ENCODE results near the gene LRP1B.

LRP1B gene

GRCh38 chr2:141062031-141062430 lies 1068.8 kb downstream of the LRP1B start:
- DNase-seq: no peak

- no peak for DNase-seq
These were observed 1072.3 kb downstream of the LRP1B start for GRCh38 chr2:141058556-141058955.

- no peak for DNase-seq
These were observed 1075.3 kb downstream of the LRP1B start for GRCh38 chr2:141055531-141055930.

GRCh38 chr2:141048951-141049350 lies 1081.9 kb downstream of the LRP1B start:
- DNase-seq: no peak

GRCh38 chr2:141041281-141041680 lies 1089.5 kb downstream of the LRP1B start:
- DNase-seq: no peak

- no peak for DNase-seq
These were observed 1092.5 kb downstream of the LRP1B start for GRCh38 chr2:141038341-141038740.

GRCh38 chr2:141037361-141037760 lies 1093.5 kb downstream of the LRP1B start:
- no peak for DNase-seq

DNA sequence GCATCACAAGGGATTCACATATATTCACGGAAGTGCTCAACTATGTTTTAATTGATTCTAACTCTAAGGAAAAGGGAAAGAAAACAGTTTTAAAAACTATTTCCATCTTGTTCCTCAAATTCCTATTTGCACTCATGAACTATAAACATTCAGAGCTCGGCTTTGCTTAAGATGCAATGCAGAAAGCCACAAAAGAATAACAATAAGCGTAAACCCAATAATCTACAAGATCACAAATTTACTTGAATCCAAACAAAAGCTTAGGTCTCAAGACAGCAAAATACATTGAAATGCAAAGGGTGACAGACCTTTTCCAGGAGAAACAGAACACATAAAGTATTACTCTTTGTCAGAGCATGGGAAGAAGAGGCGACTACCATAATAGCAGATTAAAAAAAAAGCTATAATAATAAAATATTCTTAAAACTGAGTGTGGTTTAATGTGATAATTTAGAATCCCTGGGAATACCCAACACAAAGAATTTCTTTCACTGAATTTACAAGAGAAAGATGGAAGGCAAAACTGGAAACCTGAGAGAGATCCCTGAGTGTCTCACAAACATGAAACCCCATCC lies 1094.9 kb downstream of the LRP1B start:
- DNase-seq: no peak

DNA sequence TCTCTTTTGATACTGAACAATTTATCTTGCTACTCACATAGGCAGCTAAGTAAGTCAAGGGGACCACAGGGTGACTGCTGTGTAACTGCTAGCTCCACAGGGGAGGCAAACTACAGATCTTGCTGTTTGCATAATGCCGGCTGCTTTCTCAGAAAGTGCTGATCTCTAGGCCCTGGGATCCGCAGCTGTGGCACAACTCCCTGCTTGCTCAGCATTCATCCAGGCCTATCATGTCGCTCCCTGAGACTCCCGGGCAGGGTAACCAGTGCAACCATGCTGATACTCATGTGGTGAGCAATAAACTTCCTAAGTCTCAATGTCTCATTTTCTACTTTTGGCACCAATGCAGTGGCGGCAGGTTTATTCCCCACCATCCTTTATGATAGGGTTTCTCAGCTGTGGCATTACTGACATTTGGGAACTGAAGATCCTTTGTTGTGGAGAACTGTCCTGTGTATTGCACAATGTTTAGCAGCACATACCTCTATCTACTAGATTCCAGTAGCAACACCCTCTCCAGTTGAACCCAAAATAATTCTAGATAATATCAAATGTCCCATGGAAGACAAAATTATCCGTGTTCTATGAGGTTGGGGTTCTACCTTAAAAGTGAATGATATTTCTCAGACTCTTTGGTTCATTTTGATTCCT lies 1101.3 kb downstream of the LRP1B start:
- DNase-seq: no peak

- DNase-seq: no peak
These were observed 1103.6 kb downstream of the LRP1B start for GRCh38 chr2:141027221-141027620.

DNA sequence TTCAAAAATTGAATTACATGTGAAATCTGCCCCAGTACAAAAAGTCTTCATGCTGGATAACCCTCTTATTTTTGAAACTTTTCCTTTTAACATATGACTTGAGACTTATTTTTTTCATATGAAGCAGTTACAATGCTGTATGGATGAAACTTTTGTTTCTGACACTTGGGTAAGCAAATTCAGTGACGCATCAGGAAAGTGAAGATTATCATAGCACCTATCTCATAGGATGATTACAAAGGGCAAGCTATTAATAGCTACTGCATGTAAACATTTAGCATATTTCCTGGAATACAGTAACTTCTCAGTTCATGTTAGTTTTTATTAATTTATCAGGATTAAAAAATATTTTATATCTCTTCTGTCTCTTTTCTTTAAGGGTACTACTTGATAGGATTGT lies 1109.2 kb downstream of the LRP1B start:
- no peak for DNase-seq

- DNase-seq: no peak
These were observed 1109.7 kb downstream of the LRP1B start for GRCh38 chr2:141021109-141021508.

DNA sequence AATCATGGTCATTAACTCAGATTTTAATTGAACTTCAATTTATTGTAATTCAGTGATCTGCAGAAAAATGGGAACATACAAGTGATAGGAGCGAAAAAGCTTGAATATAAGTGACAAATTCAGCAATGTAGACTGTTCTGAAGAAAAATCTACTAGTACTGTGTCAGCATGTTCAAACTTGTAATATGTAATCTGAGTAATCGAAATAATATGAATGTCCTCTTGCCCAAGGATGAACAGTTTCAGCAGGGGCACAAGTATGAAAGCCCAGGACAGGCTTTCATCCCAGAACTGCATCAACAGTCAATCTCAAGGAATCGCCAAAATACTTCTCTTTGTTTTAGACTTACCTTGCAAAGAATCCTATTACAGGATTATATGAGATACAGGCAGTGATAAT lies 1110.5 kb downstream of the LRP1B start:
- DNase-seq: no peak

DNA sequence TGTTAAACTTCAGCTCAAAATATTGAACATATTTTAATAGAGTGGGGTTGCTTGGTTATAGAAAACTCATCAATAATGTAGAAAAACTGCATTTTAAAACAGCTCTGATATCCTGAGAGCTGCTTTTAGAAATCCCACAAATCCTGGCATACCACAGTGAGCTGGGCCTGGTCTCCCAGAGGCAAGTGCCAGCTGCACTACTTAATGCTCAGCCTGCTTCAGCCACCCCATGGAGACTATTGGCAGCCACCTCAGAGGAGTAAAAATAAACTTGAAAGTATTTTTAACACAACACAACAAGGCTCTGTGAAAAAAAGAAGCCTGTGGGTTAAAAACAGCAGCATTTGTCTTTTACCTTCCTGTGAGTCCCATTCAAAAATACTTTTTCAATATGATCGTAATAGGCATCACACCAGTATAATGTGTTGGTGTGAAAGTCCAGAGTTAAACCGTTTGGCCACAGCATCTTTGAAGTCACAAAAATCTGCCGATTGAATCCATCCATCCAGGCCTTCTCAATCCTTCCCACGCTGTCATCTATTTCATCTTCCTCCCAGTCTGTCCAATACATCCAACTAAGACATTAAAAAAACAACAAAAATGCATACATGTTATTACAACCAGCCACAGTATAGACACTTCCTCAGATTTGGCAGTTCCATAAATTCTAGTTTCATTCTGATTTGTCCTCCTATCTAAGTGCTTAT lies 1115.3 kb downstream of the LRP1B start:
- no peak for DNase-seq

- no peak for DNase-seq
These were observed 1126.7 kb downstream of the LRP1B start for GRCh38 chr2:141003967-141004657.

GRCh38 chr2:141001750-141002149 lies 1129.1 kb downstream of the LRP1B start:
- no peak for DNase-seq

DNA sequence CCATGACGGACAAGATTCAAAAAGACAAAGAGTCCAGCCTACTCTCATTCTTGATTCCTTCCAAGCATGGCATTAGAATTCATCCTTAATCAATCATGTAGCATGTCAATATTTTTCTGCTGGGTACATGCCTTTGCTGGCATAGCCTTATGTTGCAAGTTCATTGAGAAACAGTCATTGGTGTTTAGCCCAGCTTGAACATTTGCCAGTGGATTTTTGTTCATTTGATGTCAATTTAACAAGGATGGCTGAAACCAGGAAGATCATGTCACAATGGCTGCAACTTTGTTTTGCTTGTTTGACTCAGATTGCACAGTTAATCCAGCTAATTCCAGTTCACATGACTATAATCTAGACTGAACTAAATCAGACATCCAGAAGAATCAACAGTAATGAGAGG lies 1132.2 kb downstream of the LRP1B start:
- DNase-seq: no peak

GRCh38 chr2:140998017-140998416 lies 1132.8 kb downstream of the LRP1B start:
- no peak for DNase-seq

DNA sequence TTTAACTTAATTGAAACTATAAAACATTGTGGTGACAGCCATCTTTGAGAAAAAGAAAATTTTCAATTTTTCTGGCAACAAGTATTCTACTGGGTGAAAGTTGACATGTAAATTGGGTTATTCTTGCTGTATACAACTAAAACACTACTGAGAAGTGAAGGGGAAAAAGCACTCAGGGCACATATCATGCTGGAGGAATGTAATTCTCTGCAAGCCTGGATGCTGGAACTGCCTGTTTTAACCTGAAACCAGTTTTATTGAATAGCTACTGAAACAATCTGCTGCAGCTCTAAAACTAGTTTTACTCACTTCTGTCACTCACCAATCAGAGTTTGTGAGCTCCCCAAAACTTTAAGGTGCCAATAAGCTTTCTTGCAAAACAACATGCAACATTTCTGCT lies 1136.0 kb downstream of the LRP1B start:
- DNase-seq: no peak

- no peak for DNase-seq
These were observed 1140.4 kb downstream of the LRP1B start for GRCh38 chr2:140990416-140990815.

- no peak for DNase-seq
These were observed 1142.2 kb downstream of the LRP1B start for GRCh38 chr2:140988597-140988996.

DNA sequence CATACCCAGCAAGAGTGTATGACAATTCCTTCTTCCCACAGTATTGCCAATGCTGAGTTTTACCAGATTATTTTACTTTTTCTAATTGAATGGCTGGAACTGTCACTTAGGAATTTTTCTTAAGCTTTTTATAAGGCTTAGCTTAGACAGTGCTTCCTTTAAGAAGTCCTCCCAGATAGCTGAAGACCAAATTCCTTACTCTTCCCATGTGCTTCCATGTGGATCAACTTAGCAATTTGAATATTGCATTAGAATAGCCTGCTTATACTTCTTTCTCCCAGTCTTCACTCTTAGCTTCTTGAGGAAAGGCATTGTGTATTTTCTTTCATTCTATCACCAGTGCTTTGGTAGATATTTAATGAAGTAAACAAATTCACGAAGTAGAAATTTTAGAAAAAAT lies 1144.4 kb downstream of the LRP1B start:
- DNase-seq: no peak

DNA sequence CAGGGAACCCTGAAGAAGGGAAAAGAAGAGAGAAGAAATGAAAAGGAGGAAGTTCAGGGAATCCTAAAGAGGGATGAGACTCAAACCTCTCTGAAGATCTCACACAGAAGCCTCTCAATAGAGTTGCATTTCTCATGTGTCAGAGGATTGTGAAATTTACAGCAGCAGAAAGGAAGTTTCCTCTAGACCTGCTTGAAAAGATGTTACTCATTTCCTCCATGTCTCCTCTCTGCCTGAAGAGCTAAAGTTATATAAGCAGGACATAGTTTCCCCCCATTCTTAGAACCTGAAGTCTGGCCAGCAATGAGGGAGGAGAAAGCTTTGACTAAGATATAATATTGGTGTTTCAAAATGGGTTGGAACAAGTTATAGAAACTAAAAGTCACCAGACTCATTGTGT lies 1155.6 kb downstream of the LRP1B start:
- DNase-seq: no peak

DNA sequence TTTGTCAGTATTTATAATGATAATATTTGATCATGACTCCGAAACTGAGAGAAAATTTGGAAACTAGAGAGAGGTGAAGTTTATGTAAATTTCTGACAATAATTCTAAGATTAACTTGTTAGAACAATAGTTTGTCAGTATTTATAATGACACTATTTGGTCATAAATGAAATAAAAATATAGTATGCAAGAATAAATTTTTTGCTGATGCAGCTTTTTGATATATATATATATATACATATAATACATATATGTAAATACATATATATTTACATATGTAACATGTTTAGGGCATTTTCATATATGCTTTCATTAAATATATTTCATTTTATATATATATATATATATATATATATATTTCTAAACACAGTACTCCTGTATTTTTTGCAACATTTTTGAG lies 1158.1 kb downstream of the LRP1B start:
- no peak for DNase-seq

Data from NCI-H146 (cell line).